Ectodermal cell (in vitro differentiated cells): ENCODE data around the gene BLCAP.

Experiments used
- H3K27ac ChIP-seq: 2 replicates; pipeline ENCODE4 v1.7.0; 2013; ENCODE audit warnings: mild to moderate bottlenecking, low read depth, low read length; ENCODE audit not compliant: insufficient read depth, poor library complexity, severe bottlenecking
- H3K27me3 ChIP-seq: 2 replicates; pipeline ENCODE4 v1.7.0; 2013; ENCODE audit warnings: mild to moderate bottlenecking, low read length; ENCODE audit not compliant: insufficient read depth, control insufficient read depth, poor library complexity, severe bottlenecking
- H3K36me3 ChIP-seq: one replicate; pipeline ENCODE4 v1.7.0; 2013; ENCODE audit warnings: low read length; ENCODE audit not compliant: control insufficient read depth, insufficient read depth
- H3K4me1 ChIP-seq: one replicate; pipeline ENCODE4 v1.7.0; 2013; ENCODE audit warnings: low read length; ENCODE audit not compliant: control insufficient read depth, insufficient read depth
- H3K4me3 ChIP-seq: 2 replicates; pipeline ENCODE4 v1.7.0; 2013; ENCODE audit warnings: low read depth, low read length, control low read depth; ENCODE audit not compliant: insufficient read depth
- H3K9me3 ChIP-seq: 2 replicates; pipeline ENCODE4 v1.7.0; 2013; ENCODE audit warnings: mild to moderate bottlenecking, low read length, moderate library complexity; ENCODE audit not compliant: control insufficient read depth
- WGBS, 2 experiments: methylation state at CpG; one replicate each; pipeline ENCODE4 v1.1.7; 2013; ENCODE audit warnings: missing lambda C conversion rate in 2 of 2; 5-methylcytosine and 5-hydroxymethylcytosine counted together

BLCAP gene

GRCh38 chr20:37567331-37567665, 39.6 kb upstream of the BLCAP start:
- Histone ChIP-seq H3K4me1 (peaks cover 26% of the 10 kb centered on the region), H3K36me3 (no peaks in the 10 kb centered on the region), H3K27me3 (peaks cover 3% of the 10 kb centered on the region), H3K9me3 (no peaks in the 10 kb centered on the region), H3K4me3 (no peak overlapping the region), H3K27ac (no peak overlapping the region)
- 29 to 30% methylated on average over 6 of the region's 7 CpGs for WGBS, 2 experiments

DNA sequence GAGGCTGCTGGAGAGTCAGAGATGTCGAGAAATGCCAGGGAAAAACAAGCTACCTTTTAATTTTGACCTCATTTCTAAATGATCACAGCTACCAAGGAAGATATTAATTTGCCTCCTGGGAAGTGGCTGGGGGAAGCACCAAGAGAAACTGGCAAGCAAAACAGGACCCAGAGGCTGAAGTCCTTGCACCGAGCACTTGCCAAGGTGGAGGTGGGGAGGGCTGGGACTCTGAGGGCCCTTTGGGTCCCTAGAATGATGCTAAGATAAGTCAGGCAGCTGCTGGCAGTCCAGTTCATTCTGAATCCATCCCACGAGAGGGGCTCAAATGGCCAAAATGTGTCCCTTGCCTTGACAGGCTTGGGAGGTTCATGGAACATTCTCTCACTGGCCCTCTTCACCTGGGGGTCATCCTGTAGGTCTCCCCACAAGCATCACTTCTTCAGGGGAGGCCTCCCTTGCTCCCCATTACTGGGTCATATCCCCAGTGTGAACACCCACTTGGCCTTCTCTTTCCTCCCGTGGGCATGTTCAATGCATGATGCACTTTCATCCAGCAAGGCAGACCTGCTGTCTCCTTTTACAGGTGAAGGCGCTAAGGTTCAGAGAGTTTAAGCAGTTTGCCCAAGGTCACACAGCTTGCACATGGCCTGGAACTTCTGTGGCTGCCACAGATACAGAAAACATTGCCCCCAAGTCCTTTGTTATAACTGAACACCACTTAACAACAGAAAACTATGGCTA, 39.1 kb upstream of the BLCAP start:
- H3K27ac ChIP-seq = no peak overlapping the region

GRCh38 chr20:37565134-37565811, 37.6 kb upstream of the BLCAP start:
- 74% methylated on average over 13 to 14 of the region's 14 CpGs for WGBS, 2 experiments
- Histone ChIP-seq H3K4me3 (no peak overlapping the region), H3K9me3 (no peaks in the 10 kb centered on the region), H3K27me3 (peaks cover 3% of the 10 kb centered on the region), H3K4me1 (peaks cover 26% of the 10 kb centered on the region), H3K36me3 (no peaks in the 10 kb centered on the region), H3K27ac (peak overlapping the region; percentile 10)

More for the DNA sequence above, 39.1 kb upstream of the BLCAP start:
- Histone ChIP-seq H3K9me3 (no peaks in the 10 kb centered on the region), H3K27me3 (peaks cover 3% of the 10 kb centered on the region), H3K4me1 (peaks cover 26% of the 10 kb centered on the region), H3K36me3 (no peaks in the 10 kb centered on the region), H3K4me3 (no peak overlapping the region)
- 76 to 77% methylated on average over 5 of the region's 5 CpGs for WGBS, 2 experiments

- H3K9me3 ChIP-seq = no peaks in the 10 kb centered on the region
- peaks cover 3% of the 10 kb centered on the region for H3K27me3 ChIP-seq
- H3K4me3 ChIP-seq = no peak overlapping the region
- H3K36me3 ChIP-seq = no peaks in the 10 kb centered on the region
- peaks cover 26% of the 10 kb centered on the region for H3K4me1 ChIP-seq
- WGBS, 2 experiments = 17% methylated on average over 34 of the region's 34 CpGs
- no peak overlapping the region for H3K27ac ChIP-seq
Observed at GRCh38 chr20:37564388-37565133, 36.9 kb upstream of the BLCAP start.

DNA sequence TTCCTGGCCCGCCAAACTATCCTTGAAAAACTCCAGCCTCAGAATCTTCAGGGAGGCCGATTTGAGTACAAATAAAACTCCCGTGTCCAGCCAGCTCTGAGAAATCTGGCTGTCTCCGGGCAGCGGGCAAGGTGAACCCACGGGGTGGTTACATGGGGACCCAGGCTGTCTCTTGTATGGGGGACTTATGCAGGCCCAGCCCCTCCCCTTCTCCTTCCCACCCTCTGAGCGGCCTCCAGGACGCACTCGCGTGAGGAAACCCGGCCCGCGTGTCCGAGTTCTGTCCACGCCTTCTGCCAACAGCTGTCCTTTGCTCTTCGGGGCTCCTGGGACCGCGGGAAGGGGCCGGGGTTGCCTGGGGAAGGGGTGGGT, 36.3 kb upstream of the BLCAP start:
- H3K36me3 ChIP-seq = no peaks in the 10 kb centered on the region
- H3K4me1 ChIP-seq = peaks cover 26% of the 10 kb centered on the region
- no peaks in the 10 kb centered on the region for H3K9me3 ChIP-seq
- peaks cover 3% of the 10 kb centered on the region for H3K27me3 ChIP-seq
- WGBS, 2 experiments = 66 to 72% methylated on average over 19 of the region's 19 CpGs
- H3K4me3 ChIP-seq = no peak overlapping the region
- no peak overlapping the region for H3K27ac ChIP-seq

- 91 to 92% methylated on average over 3 of the region's 3 CpGs for WGBS, 2 experiments
Observed at GRCh38 chr20:37562695-37563480, 35.2 kb upstream of the BLCAP start.

GRCh38 chr20:37560629-37561028, 33.0 kb upstream of the BLCAP start:
- Histone ChIP-seq H3K27ac (no peak overlapping the region), H3K4me3 (no peak overlapping the region), H3K36me3 (no peaks in the 10 kb centered on the region), H3K4me1 (peaks cover 10% of the 10 kb centered on the region), H3K27me3 (no peaks in the 10 kb centered on the region), H3K9me3 (no peaks in the 10 kb centered on the region)
- 93 to 97% methylated on average over 4 of the region's 4 CpGs for WGBS, 2 experiments

More at GRCh38 chr20:37562695-37563480, 35.2 kb upstream of the BLCAP start:
- peaks cover 22% of the 10 kb centered on the region for H3K4me1 ChIP-seq
- no peak overlapping the region for H3K4me3 ChIP-seq
- H3K27me3 ChIP-seq = peaks cover 3% of the 10 kb centered on the region
- H3K36me3 ChIP-seq = no peaks in the 10 kb centered on the region
- H3K27ac ChIP-seq = no peak overlapping the region
- H3K9me3 ChIP-seq = no peaks in the 10 kb centered on the region

DNA sequence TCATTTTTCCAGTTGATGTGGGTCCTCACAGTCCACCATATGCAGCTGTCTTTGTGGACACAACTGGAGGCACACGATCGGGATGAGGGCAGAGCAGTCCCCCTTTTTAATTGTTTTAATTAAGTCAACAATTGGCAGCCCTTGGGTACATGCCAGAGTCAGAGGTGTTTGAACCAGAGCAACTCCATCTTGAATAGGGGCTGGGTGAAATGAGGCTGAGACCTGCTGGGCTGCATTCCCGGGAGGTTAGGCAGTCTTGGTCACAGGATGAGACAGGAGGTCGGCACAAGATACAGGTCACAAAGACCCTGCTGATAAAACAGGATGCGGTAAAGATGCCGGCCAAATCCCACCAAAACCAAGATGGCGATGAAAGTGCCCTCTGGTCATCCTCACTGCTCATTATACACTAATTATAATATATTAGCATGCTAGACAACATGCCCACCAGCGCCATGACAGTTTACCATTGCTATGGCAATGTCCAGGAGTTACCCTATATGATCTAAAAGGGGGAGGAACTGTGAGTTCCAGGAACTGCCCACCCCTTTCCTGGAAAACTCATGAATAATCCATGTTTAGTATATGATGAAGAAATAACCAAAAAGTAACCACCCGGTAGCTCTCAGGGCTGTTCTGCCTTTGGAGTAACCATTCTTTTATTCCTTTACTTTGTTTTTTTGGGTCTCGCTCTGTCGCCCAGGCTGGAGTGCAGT, 31.8 kb upstream of the BLCAP start:
- Histone ChIP-seq H3K36me3 (no peaks in the 10 kb centered on the region), H3K4me1 (no peaks in the 10 kb centered on the region), H3K27ac (no peak overlapping the region), H3K4me3 (no peak overlapping the region), H3K9me3 (no peaks in the 10 kb centered on the region), H3K27me3 (no peaks in the 10 kb centered on the region)
- WGBS, 2 experiments = 89 to 94% methylated on average over 11 of the region's 11 CpGs

DNA sequence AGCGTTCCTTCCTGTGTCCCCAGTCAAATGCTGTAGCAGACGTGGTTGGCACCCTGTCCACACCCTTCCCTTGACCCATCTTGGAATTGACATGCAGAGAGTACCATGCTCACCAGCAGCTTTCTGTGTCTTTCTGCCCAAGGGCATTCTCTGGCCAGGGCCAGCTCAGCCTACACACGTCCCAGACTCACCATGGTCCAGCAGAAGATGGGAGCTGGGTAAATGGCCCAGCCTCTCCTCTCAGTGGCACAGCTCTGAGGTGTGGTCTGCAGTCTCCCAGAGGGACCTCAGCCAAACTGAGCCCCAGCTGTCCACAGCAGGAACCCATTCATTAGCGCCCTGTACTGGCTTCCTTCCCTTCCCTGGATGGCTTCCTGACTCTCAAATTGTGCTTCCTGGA, 31.1 kb upstream of the BLCAP start:
- no peaks in the 10 kb centered on the region for H3K27me3 ChIP-seq
- H3K4me1 ChIP-seq = no peaks in the 10 kb centered on the region
- WGBS, 2 experiments = 91 to 95% methylated on average over 4 of the region's 4 CpGs
- no peak overlapping the region for H3K27ac ChIP-seq
- H3K4me3 ChIP-seq = no peak overlapping the region
- no peaks in the 10 kb centered on the region for H3K36me3 ChIP-seq
- H3K9me3 ChIP-seq = no peaks in the 10 kb centered on the region
